ENCODE measurements around the gene BRD9.
"Not testable (repeated sequence)": the region's sequence is repeated elsewhere in the genome, so short reads cannot be mapped to it uniquely, and the experiment has no call there.

Gene BRD9

DNA sequence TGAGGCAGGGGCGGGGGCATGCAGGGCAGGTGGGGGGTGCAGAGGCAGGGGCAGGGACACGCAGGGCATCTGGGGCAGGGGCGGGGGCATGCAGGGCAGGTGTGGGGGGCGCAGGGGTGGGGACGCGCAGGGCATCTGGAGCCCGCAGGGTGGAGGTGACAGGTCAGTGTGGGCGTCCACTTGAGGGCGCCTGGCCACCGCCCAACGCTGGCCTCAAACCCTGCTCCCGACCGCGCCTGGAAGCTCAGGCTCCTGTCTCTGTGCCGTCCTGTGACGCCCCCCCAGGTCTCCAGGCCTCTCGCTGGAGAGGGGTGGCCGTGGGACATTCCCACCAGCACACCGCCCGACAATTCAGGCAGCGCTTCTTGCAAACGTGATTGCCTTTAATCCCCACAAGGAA is 48.7 kb downstream of the BRD9 start:
- DNase-seq (ENCODE audit: low read depth): not testable (repeated sequence)

DNA sequence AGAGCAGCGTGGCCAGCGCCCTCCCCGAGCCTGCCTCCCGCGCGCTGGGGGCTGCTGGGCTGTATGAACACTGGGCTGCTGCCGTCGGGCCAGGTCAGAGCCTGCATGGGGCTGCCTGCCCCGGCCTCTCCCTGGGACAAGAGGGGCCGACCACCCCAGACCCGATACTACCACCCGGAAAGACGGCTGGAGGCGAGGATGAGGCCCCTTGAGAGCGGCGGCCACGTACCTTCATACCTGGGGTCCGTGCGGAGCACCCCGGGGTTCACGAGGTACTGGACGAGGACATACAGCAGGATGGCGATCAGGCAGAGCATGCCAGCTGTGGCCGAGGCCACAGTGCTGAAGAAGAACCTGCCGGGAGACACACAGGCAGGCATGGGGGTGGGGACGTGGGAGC is 49.2 kb downstream of the BRD9 start:
- not testable (repeated sequence) for DNase-seq (ENCODE audit: low read depth)

DNA sequence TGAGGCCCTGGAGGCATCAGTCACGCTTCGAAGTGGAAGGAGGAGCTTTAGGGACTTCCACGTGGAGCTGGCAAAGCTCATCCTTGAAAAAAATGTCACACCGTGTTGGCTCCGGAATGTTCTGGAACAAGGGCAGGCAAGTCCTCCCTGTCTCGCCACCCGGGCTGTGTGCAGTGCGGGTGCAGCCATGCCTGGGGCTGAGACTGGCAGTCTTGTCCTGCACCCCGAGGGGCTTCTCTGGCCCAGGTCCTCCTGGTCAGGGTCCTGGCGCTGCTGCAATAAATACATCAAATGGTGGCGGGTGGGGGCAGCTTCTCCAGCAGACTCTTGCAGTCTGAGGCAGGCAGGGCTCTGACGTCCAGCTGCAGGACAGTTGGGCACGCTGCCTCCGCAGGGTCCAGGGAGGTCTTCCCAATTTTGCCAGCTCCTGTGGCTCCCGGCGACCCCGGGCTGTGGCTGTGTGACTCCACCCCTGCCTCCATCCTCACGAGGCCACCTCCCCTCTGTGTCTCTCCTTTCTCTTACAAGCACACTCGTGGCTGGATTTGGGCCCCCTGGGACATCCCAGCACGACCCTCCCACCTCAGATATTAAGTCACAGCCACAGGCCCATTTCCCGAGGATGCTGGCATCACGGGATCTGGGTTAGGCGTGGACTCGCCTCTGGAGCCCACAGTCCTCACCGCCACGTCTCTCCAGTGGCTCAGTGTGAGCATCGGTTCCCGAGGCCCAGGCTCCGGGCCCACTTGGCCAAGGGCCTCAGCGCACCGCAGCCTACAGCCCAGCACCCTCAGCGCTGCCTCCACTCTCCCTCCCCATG is 50.0 kb downstream of the BRD9 start:
- not testable (repeated sequence) for DNase-seq (ENCODE audit: low read depth)

DNA sequence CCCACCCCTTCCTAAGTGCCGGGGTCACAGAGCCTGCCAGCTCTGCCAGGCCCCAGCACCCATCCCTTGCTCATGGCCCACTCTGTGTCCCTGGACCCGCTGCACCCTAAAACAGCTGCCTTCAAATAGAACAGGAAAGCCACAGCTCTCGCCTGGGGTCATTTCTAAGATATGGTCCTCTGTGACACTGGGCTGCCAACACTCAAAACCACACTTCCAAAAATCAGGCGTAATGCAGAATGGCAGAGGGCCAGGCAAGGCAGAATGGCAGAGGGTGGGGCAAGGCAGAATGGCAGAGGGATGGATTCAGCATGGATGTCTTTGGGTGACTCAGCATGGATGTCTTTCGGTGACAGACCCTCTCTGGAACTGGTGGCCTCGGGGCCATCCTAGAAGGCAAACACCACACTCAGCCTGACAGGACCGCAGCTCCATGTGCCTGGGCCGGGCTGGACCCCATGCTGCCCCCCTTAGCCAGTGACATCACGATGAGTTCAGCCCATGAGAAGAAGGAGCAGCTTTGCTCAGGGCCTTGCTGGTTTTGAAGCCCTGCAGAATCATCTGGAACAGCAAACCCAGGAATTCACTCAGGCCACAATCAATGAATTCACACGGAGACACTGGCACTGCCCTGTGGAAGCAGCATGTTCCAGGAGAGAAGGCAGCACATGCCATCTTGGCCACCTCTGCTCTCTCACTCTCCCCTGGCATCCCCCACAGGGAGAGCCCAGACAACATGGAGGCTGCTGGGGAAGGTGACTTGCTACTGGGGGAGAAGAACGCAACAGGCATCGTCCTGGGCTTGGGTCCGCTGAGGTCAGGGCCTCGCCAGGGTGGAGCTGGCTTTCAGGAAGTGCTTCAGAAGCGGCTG is 50.8 kb downstream of the BRD9 start:
- DNase-seq (ENCODE audit: low read depth): not testable (repeated sequence)

DNA sequence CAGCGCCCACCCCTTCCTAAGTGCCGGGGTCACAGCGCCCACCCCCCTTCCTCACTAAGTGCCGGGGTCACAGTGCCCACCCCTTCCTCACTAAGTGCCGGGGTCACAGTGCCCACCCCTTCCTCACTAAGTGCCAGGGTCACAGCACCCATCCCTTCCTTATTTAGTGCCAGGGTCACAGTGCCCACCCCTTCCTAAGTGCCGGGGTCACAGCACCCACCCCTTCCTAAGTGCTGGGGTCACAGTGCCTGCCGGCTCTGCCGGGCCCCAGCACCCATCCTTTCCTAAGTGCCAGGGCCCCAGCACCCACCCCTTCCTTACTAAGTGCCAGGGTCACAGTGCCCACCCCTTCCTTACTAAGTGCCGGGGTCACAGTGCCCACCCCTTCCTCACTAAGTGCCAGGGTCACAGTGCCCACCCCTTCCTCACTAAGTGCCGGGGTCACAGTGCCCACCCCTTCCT is 51.6 kb downstream of the BRD9 start:
- not testable (repeated sequence) for DNase-seq (ENCODE audit: low read depth)

DNA sequence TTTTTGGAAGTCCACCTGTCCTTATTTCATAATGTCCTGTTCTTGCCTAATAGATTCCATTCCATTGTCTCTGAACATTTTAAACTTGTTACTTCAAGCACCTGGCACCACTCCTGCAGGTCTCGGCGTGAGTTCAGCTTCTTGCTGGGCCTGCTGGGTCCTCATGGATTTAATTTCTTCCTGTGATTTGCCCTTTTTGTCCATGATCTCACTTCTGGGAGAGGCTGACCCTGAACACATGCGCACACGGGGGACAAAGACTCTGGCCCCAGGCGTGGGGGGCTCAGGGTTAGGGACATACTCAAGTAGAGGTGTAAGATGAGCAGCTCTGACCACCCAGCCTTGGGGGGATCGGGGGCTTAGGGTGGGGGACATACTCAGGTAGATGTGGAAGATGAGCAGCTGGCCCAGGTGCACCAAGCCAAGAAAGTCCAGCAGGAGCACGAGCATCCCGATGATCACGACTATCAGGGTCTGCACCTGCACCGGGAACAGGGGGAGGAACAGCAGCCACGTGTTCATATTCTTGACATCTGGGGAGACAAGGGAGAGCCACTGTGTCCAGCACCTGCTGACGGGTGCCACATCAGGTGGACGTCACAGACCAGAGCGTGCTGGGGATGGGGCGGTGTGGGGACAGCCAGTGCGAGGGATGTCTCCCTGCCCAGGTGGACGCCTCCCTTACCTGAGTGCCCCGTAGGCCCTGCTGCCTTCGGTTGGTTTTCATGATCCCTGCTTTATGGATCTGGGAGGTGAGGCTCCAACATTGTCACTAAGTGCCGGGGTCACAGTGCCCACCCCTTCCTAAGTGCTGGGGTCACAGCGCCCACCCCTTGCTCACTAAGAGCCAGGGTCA is 52.3 kb downstream of the BRD9 start:
- not testable (repeated sequence) for DNase-seq (ENCODE audit: low read depth)

DNA sequence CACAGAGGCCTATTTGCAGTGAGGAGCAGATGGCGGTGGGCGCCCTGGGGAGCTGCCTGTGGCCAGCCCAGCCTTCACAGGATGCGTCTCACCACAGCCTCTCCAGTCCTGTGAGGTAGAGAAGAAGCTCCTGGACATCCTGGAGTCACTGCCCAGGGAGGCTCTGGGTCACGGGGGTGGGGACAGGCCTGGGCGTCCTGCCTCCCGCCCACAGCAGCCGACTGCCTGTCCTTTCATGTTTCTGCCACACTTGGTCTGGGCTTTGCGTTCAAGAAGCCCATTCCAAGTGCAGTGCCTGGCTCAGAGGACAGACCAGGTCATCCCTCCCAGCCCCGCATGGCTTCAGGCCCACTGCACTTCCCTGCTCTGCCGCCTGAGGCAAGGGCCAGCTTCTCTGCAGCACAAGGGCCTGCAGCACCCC is 54.2 kb downstream of the BRD9 start:
- not testable (repeated sequence) for DNase-seq (ENCODE audit: low read depth)

DNA sequence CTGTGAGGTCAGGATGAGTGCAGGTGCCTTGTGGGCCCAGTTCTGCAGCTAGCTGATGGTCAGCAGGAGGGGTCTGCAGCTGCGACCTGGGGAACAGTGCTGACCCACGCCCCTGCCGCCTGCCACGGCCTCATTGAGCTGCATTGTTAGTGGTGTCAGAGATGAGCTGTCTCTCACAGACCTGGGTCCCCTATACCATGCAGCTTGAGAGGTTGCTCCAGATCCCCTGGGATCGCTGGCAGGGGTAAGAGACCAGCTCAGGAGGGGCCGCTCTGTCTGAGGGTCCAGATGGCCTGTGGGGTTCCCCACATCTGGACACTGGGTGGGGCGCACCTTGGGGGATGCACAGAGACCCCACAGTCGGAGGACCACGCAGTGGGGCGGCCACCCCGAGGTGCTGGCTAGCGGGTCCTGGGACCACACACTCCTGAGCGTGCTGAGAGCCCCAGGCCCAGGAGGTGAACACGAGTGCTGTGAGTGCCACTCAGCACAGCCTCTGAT is 54.9 kb downstream of the BRD9 start:
- not testable (repeated sequence) for DNase-seq (ENCODE audit: low read depth)

DNA sequence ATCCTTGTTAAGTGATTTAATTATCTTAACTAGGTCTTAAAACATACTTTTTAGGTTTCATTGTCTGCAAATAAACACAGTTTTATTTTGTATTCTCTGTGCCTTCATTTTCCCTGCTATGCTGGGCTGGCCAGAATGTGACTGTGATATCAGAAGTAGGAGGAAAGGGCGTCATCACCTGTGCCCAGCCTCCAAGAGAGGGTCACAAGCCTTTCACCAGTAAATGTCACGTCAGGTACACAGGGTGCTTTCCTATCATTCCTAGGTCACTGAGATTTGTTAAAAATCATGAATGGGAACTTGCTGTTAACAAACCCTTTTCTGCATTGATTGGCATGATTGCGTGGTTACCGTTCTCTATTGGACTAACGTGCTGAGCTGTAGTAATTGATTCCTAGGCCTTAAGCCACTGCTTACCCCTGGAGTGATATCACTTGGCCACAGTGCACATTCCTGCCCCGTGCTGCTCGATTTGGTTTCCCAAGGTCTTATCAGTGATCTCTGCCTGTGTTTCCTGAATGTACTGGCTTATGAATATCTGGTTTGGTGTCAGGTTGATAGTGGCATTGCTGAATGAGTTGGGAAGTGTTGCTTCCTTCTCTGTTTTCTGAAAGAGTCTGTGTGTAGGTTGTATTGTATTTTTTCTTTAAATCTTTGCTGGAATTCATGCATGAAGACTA is 56.5 kb downstream of the BRD9 start:
- DNase-seq (ENCODE audit: low read depth): not testable (repeated sequence)

DNA sequence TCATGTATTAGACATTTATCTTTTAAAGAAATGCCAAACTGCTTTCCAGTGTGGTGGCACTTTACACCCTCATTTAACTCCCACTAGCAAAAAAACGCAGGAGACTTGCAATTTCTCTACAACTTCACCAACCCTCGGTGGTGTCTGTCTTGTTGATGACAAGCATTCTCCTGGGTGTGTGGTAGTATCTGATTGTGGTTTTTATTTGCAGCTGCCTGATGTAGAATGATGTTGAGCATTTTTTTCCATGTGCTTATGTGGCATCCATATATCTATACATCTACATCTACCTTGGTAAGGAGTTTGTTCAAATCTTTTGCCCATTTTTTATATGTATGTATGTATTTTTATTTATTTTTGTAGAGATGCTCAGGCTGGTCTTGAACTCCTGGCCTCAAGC is 58.6 kb downstream of the BRD9 start:
- not testable (repeated sequence) for DNase-seq (ENCODE audit: low read depth)

DNA sequence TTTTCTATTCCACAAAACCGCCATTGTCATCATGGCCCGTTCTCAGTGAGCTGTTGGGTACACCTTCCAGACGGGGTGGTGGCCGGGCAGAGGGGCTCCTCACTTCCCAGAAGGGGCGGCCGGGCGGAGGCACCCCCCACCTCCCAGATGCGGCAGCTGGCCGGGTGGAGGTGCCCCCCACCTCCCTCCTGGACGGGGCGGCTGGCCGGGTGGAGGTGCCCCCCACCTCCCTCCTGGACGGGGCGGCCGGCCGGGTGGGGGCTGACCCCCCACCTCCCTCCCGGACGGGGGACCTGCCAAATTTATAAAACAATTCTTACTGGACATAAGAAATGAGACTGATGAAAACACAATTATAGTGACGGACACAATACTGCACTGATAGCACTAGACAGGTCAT is 64.4 kb downstream of the BRD9 start:
- DNase-seq (ENCODE audit: low read depth): not testable (repeated sequence)

DNA sequence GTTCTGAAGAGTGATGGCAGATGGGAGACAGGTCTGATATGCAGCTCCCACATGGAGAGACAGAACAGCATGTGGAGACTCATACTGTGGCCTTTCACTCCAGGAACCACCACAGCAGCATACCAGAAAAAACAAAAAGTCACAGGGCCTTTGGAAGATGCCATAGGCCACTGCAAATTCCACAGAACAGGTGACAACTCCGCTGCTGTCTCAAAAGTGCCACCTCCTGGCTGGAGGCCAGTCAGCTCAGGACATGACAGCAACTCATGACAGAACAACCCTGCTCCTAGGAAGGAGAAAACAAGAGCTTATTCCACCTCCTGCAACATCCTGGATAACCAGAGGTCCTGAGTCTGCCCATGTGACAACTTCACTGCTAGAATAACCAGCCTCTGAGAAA is 67.1 kb downstream of the BRD9 start:
- DNase-seq (ENCODE audit: low read depth): not testable (repeated sequence)

DNA sequence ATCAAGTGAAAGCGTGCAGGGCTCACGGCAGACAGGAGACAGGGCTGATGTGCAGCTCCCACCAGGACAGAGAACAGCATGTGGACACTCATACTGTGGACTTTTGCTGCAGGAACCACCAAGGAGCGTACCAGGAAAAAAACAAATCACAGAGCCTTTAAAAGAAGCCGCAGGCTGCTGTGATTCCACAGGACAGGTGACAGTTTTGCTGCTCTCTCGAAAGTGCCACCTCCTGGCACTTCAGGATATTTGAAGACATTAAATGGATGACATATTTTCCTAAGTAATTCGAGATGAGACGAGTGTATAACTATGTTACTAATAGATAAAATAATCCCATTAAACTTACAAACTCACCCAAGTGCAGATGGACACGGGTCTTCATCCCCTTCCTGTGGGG is 71.1 kb downstream of the BRD9 start:
- no peak for DNase-seq (ENCODE audit: low read depth)

DNA sequence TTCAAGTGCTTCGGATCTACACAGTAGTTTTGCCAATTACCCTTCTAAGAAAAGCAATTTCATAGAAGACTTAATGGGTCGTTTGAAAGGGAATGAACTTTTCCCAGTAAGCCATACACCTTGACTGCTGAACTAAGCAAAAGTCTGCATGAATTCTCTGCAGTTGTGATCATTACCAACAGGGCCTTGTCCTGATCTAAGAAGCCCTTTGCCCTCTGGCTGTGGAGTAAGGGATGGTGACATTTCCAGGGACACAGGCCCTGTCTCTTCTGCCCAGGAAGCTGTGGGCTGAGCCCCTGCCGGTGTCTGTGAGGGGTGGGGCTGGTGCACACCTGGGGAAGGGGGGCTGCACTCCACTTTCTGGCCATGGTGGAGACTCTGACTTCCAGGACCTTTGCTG is 72.4 kb downstream of the BRD9 start:
- DNase-seq (ENCODE audit: low read depth): no peak

DNA sequence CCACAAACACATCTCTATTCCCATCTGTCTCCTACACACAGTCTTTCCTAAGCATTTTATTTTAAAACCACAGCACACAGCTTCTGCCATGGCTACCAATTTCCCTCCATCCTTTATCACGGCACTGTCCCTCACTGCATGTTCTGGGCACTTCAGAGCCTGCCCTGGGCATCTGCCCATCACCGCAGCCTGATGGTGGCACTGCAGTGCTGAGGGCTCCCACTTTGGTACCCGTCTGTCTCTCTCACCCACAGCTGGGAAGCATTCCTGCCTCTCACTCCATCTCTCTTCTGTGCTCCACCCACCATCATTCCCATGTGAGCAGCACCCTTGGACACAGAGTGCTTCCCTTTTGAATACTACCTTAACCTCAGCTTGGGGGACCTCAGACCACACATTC is 73.5 kb downstream of the BRD9 start:
- no peak for DNase-seq (ENCODE audit: low read depth)

DNA sequence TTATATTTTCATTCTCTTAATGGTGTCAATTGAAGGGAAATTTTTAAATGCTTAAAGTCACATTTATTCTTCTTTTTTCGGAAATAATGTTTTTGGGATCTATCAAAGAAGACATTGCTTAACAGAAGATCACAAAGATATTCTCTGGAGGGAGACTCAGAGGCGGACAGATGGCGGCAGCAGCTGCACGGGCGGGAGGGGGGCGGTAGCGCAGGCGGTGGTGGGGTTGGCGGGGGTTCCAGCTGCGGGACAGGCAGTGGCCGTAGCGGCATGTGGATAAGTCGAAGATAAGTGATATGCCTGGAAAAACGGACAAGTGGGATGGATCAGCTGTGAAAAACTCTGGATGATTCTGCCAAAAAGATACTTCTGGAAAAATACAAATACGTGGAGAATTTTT is 76.4 kb downstream of the BRD9 start:
- DNase-seq (ENCODE audit: low read depth): no peak

DNA sequence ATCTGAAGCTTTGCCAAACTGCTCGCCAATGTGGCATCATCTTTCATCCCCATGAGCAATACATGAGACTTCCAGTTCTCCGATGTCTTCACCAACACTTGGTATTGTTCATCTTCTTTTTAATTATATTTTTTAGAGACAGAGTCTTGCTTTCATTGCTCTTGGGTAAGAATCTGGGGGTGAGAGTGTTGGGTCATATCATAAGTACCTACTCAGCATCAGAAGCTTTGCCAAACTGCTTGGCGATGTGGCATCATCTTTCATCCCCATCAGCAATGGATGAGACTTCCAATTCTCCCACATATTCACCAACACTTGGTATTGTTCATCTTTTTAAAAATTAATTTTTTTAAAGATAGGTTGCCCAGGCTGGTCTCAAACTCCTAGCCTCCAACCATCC is 77.2 kb downstream of the BRD9 start:
- no peak for DNase-seq (ENCODE audit: low read depth)
